GM12891 (cell line): Measurements from ENCODE around the gene ASGR1.
A peak's percentile ranks its signal among the peaks of the same experiment; 100 is the strongest.
"Not testable (repeated sequence)": the region's sequence is repeated elsewhere in the genome, so short reads cannot be mapped to it uniquely, and the experiment has no call there.

Experiments used
- DNase-seq: peaks from one replicate; pipeline ENCODE4 v3.0.0; 2011; ENCODE audit warnings: low spot score; ENCODE audit not compliant: insufficient read length
- FAIRE-seq: peaks from 2 replicates; lab custom pipeline; 2011; peaks lifted over from hg19 to GRCh38; lab: Jason Lieb, UNC
- PAX5 ChIP-seq: IDR thresholded peaks from 2 replicates; pipeline ENCODE4 v1.6.1; 2011; ENCODE audit warnings: low read length, moderate library complexity, mild to moderate bottlenecking; ENCODE audit not compliant: insufficient read depth, severe bottlenecking
- POLR2A ChIP-seq: IDR thresholded peaks from 2 replicates; pipeline ENCODE4 v1.6.1; 2011; ENCODE audit warnings: low read depth, low read length, control low read depth
- POLR2AphosphoS5 ChIP-seq: IDR thresholded peaks from 2 replicates; pipeline ENCODE4 v1.6.1; 2011; ENCODE audit warnings: low read depth, low read length, control low read depth
- POU2F2 ChIP-seq: IDR thresholded peaks from 2 replicates; pipeline ENCODE4 v1.6.1; 2011; ENCODE audit warnings: low read depth, mild to moderate bottlenecking, control low read depth, low read length, moderate library complexity
- SPI1 ChIP-seq: IDR thresholded peaks from 2 replicates; pipeline ENCODE4 v1.6.1; 2011; ENCODE audit warnings: low read depth, low read length, control low read depth
- TAF1 ChIP-seq: IDR thresholded peaks from 2 replicates; pipeline ENCODE4 v1.6.1; 2011; ENCODE audit warnings: low read depth, low read length, control low read depth

ASGR1 gene

GRCh38 chr17:7175330-7175733, 3.8 kb downstream of the ASGR1 start:
- no peak for FAIRE-seq
- DNase-seq, result no peak
- TF ChIP-seq SPI1, result no peak
- TF ChIP-seq POLR2AphosphoS5, result no peak
- no peak for TF ChIP-seq PAX5
- no peak for TF ChIP-seq POU2F2
- no peak for TF ChIP-seq TAF1
- no peak for TF ChIP-seq POLR2A

GRCh38 chr17:7174603-7175326, 4.4 kb downstream of the ASGR1 start:
- TF ChIP-seq TAF1, result no peak
- no peak for TF ChIP-seq PAX5
- TF ChIP-seq POLR2A, result no peak
- no peak for TF ChIP-seq POU2F2
- TF ChIP-seq SPI1, result no peak
- TF ChIP-seq POLR2AphosphoS5, result no peak
- DNase-seq, result no peak
- FAIRE-seq, result peak; percentile 96

DNA sequence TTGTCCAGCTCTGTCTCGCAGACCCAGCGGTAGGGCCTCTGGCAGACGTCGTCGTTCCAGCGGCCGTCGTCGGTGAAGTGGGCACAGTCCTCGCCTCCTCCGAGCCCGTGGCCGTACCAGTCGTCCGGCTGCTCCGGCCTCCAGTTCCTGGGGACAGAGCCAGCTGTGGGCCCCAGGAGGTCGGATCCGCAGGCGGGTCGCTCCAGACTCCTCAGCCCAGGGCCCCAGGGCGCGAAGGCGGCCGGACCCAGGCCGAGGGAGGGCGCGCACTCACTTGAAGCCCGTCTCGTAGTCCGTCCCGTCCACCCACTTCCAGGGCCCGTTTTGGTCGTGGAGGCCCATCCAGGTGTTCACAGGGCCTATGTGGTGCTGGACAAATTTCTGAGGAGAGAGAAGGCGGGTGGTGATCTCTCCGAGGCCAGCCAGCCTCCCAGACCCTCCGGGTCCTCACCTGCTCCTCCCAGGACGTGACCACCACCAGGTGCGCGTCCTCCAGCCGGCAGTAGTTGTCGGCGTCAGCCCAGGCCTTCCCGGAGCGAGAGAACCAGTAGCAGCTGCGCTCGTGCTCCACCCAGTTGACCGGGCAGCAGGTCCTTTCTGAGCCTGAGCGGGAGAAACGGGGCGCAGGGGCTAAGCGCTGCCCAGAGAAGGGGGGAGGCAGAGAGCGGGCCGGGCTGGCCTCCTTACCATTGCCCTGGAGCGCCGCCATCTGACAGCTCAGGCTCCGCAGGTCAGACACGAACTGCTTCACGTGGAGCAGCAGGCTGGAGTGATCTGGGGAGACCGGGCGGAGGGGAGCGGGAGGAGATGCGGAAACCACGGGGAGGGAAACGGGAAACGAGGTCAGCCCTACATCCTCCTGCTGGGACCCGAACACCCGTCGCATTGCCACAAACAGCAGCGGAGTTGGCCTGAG, 5.2 kb downstream of the ASGR1 start:
- FAIRE-seq (no peak), DNase-seq (no peak)
- no peak for TF ChIP-seq PAX5
- no peak for TF ChIP-seq POU2F2
- TF ChIP-seq TAF1, result no peak
- TF ChIP-seq SPI1, result no peak
- no peak for TF ChIP-seq POLR2A
- TF ChIP-seq POLR2AphosphoS5, result no peak

- not testable (repeated sequence) for DNase-seq, FAIRE-seq
Observed at GRCh38 chr17:7172522-7173191, 6.5 kb downstream of the ASGR1 start.

GRCh38 chr17:7169565-7169908, 9.6 kb downstream of the ASGR1 start:
- not testable (repeated sequence) for DNase-seq, FAIRE-seq

DNA sequence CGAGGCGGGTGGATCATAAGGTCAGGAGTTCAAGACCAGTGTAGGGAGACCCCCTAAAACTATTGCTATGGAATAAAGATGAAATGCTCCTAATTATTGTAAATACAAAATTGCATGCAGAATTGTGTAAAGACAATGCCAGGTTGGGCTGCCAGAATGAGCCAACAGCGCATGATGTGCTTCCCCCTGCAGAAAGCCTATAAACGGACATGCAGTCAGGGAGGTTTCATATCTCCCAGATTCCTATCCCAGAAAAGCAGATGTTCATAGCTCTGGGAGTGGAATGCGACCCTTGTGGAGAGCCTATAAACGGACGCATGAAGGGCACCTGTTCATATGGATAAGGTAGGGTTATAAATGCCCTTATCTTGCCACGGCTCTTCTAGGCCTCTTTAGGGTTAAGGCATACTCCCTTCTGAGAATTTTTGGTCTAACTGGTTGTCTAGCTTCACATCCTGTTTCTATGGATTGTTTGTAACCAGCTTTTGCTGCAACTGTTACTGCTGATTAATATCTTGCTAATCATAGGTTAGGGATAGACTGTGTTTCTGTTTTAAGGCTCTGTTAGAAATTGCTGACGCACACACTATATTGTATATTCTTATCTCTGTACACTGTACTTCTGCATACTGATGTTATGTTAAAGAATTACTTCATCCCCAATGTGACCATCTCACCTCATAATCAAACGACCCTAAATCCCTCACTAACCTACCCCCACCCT, 10.2 kb downstream of the ASGR1 start:
- not testable (repeated sequence) for DNase-seq, FAIRE-seq

DNA sequence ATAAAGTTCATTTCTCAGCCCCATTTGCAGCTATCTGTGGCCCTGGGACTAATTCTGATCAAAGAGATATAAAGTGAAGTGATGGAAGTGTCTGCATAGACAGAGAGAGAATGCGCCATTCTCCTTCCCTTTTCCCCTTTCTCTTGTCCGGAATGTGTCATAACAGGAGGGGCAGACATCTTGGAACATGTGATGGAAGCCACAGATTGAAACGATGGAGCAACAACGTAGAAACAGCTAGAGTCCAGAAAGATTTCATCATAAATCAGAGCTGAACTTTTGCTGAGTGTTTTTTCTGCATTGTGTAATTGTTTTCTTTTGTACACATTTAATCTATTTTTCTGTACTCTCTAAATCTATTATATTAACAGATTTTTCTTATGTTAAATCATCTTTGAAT, 11.3 kb downstream of the ASGR1 start:
- TF ChIP-seq POLR2A, result no peak
- no peak for TF ChIP-seq SPI1
- TF ChIP-seq POLR2AphosphoS5, result no peak
- TF ChIP-seq PAX5, result no peak
- TF ChIP-seq POU2F2, result no peak
- TF ChIP-seq TAF1, result no peak
- DNase-seq (no peak), FAIRE-seq (no peak)

DNA sequence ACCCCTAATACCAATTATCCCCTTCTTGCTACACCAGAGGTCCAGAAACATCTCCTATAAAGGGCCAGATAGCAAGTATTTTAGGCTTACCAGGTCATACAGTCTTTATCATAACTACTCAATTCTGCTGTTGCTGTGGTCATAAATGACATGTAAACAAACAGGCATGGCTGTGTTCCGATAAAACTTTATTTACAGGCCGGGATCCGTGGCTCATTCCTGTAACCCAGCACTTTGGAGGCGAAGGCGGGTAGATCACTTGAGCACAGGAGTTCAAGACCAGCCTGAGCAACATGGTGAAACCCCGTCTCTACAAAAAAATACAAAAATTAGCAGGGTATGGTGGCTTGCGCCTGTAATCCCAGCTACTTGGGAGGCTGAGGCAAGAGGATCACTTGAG, 12.3 kb downstream of the ASGR1 start:
- FAIRE-seq, result no peak

GRCh38 chr17:7159571-7159970, 19.6 kb downstream of the ASGR1 start:
- DNase-seq, FAIRE-seq: not testable (repeated sequence)

More for the DNA sequence above, 12.3 kb downstream of the ASGR1 start:
- TF ChIP-seq POLR2A (no peak), PAX5 (no peak), POU2F2 (no peak), TAF1 (no peak), POLR2AphosphoS5 (no peak), SPI1 (no peak)
- DNase-seq, result no peak

DNA sequence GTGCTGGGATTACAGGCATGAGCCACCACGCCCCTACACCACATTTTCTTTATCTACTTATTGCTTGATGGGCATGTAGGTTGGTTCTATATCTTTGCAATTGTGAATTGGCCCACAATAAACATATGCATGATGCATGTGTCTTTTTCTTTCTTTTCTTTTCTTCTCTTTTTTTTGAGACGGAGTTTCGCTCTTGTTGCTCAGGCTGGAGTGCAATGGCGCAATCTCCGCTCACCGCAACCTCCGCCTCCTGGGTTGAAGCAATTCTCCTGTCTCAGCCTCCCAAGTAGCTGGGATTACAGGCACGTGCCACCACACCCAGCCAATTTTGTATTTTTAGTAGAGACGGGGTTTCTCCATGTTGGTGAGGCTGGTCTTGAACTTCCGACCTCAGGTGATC, 20.7 kb downstream of the ASGR1 start:
- FAIRE-seq, DNase-seq: not testable (repeated sequence)
